LNCaP clone FGC (cell line): Measurements from ENCODE around the gene CRYGN.

Experiments
- DNase-seq: peaks from one replicate; pipeline ENCODE4 v3.0.0-alpha.2; 2011; ENCODE audit warnings: low read depth
- H3K4me3 ChIP-seq: 2 replicates; pipeline ENCODE4 v1.5.1; 2011; ENCODE audit warnings: mild to moderate bottlenecking, low read depth, low read length, control low read depth
- TF ChIP-seq, protein P1 (sequence below): IDR thresholded peaks from 2 replicates; pipeline ENCODE4 v1.5.1; 2012; ENCODE audit warnings: mild to moderate bottlenecking; ENCODE audit not compliant: control insufficient read depth, insufficient read depth; ENCODE audit errors: extremely low read depth

The CRYGN gene

DNA sequence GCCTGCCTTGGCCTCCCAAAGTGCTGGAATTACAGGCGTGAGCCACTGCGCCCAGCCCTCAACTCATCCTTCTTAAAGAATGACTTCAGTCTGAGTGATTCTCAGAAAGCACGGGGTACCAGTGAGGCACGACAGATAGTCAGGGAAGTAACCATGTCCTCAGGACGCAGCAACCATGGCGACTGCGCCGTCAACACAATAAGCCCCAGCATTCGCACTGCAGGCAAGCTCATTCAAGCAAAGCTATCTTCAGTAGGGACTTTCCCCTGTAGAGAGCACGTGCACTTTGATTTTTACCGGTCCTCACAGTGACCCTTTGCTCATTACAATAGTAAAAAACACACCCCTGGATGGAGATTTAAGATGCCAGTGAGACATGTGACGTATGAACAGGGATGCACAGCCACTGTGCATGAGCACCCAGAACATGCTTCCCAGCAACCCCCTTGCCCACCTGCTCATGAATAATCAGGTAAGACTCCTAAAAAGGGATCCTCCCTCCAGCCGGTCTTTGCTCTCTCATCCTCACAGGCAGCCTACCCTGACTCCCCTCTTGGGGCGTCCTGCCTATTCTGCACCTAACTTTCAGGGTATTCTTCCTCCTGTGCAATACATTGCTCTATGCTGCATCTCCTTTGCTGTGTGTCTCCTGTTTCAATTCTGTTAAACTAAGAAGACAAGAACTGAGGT, 39.2 kb downstream of the CRYGN start:
- DNase-seq, result no peak
- TF ChIP-seq, protein P1, sequence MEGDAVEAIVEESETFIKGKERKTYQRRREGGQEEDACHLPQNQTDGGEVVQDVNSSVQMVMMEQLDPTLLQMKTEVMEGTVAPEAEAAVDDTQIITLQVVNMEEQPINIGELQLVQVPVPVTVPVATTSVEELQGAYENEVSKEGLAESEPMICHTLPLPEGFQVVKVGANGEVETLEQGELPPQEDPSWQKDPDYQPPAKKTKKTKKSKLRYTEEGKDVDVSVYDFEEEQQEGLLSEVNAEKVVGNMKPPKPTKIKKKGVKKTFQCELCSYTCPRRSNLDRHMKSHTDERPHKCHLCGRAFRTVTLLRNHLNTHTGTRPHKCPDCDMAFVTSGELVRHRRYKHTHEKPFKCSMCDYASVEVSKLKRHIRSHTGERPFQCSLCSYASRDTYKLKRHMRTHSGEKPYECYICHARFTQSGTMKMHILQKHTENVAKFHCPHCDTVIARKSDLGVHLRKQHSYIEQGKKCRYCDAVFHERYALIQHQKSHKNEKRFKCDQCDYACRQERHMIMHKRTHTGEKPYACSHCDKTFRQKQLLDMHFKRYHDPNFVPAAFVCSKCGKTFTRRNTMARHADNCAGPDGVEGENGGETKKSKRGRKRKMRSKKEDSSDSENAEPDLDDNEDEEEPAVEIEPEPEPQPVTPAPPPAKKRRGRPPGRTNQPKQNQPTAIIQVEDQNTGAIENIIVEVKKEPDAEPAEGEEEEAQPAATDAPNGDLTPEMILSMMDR, result no peak
- no peak overlapping the region for H3K4me3 ChIP-seq

DNA sequence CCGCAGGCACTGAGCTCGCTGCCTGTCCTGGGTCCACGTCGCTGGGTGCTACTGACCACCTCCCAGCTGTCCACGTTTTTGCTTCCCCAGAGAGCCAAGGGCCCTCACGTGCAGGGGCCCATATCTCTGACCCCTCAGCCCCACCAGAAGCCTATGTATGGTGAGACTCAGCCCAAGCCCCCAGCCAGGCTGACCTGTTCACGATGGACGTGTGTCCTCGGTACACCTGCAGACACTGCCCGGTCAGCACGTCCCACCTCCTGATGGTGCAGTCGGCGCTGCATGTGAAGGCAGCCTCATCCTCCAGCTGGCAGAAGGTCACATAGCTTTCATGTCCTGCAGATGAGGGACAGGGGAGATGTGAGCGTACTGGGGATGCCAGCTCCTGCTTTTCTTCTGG, 40.0 kb downstream of the CRYGN start:
- no peak overlapping the region for H3K4me3 ChIP-seq
- TF ChIP-seq, protein P1, result no peak
- DNase-seq, result no peak

DNA sequence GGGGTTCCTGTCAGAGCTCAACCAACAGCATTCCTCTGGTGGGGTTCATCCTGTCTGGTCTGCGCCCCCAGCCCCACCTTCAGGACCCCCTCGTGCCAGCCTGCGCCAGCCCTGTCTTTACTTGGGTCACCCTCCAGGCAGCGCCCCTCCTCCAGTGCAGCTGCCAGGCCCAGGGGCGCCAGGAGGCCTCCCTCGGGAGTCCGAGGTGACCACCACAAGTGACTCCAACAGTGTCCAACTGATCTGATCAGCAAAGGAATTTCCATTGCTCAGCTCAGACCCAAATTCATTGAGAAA, 40.7 kb downstream of the CRYGN start:
- no peak for DNase-seq
- TF ChIP-seq, protein P1, result no peak

DNA sequence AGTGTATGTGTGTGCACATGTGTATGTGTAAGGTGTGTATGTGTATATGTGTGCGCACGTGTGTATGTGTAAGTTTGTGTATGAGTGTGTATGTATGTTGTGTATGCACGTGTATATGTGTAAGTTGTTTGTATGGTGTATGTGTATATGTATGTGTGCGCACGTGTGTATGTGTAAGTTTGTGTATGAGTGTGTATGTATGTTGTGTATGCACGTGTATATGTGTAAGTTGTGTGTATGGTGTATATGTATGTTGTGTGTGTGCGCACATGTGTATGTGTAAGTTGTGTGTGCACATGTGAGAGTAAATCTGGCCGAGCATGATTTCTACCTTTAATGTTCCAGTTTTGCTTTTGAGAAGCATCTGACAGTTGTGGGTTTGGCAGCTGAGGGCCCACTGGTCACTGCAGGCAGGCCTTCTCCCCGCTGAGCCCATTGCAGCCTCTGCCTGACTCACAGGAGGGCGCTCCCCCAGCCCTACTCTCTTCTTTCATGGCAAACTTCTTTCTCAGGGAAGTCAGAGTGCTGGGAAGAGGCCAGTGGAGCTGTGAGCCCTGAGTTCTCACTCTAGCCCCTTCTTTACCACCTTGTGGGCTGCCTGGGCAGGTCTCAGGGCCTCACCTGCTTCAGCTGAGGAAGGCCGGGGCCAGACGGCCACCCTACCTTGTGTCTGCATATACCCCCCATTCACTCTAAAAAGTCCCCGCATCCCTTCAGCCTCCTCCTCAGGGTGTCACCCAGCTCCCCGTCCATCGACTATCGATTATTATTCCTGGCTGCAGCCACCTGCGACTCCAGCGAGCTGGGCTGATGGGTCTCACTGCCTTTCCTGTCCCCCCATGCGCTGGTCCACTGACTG, 41.3 kb downstream of the CRYGN start:
- no peak for DNase-seq
- no peak overlapping the region for H3K4me3 ChIP-seq
- TF ChIP-seq, protein P1, result no peak

More for the DNA sequence above, 40.7 kb downstream of the CRYGN start:
- no peak overlapping the region for H3K4me3 ChIP-seq

DNA sequence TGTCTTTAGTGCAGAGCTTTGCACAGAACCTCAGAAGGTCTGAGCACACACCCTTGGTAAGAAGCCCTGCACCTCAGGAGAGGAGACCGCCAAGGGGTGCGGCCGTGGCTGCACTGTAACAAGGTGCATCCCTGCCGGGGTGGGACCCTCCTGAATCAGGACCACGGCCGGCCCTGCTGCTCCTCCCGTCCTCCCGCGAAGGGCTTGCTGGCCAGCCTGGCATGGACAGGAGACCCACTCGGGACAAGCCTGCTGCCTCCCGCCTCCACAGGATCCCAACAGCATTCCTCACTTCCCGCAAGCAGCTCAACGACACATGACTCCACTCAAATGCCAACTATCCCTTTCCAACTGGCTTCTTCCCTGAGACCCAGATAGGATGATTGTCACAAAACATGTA, 42.9 kb downstream of the CRYGN start:
- H3K4me3 ChIP-seq, result no peak overlapping the region
- DNase-seq, result no peak
- TF ChIP-seq, protein P1, result no peak

DNA sequence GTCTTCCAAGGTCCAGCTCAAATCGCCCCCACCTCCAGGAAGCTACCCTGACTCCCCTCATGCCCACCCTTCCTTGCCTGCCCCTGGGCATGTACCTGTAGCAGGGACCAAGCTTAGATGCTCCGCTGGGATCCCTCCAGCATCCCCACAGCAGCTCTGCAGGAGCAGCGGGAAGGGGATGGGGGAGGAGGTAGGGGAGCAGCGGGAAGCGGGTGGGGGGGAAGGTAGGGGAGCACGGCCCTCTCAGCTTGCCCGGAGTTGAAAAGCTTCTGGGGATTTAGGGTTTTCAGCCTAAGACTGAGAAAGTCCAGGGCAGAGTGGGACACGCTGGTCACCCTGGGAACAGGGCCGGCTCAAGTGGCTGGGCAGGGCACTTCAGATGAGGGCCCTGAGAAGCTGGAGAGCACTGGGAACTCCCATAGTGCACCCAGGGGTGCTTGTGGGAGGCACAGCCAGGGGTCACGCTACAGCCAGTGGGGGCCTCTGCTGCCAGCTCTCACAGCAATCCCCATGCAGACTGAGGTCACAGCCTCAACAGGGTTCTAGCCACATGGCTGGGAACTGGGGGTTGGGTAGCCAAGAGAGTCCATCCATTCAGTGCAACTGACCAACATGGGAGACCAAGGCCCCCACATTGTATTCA, 43.5 kb downstream of the CRYGN start:
- no peak for DNase-seq
- H3K4me3 ChIP-seq, result no peak overlapping the region
- TF ChIP-seq, protein P1, result no peak
